Measurements from ENCODE around the gene FAF1. TPM values are rescaled to one million over a fixed set of nuclear protein-coding genes. Genes with fewer than 3 reads are reported as not detected.

Gene FAF1
- total and polyA plus RNA-seq, 2 of the 8 experiments (the other 6 are each of a cell fraction or from before 2014, with no cell fraction given): 10.8 to 65.9 TPM

DNA sequence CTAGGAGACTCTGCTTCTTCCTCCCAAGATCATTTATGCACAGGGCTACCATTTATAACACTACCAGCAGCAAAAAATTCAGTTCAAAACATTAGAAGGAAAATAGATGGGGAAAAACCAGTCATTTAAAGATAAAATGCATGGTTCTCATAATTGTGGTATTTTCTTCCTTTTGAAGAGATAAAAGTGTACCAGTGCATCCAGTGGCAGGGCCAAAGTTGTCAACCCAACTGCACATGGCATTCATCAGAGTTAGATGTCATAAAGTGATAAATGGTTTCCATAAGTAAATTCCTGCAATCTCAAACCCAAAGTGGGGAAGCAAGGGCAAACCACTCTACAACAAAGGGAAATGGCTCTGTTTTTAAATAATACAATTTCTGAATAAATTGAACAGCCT lies 417.7 kb downstream of the FAF1 start:
- Histone ChIP-seq H3K9me3 (ENCODE audit: insufficient read depth in 2 of 2, low read depth in 1 of 2, low read length in 1 of 2) (no peaks in the 10 kb centered on the region), H3K4me1 (replicated peaks in 1 of 4; ENCODE audit: control insufficient read depth in 3 of 4, insufficient read depth in 4 of 4, low read length in 3 of 4) (no peaks in the 10 kb centered on the region), H3K27ac (ENCODE audit: low read depth, low read length) (no peak overlapping the region), H3K9ac (replicated peaks in 1 of 4; ENCODE audit: extremely low read depth in 1 of 4, low read depth in 3 of 4, low read length in 3 of 4) (no peak overlapping the region), H3K79me1 (ENCODE audit: low read depth, low read length) (no peaks in the 10 kb centered on the region), H2AK5ac (ENCODE audit: low read depth, low read length) (no peak overlapping the region), H2BK20ac (ENCODE audit: low read length) (no peak overlapping the region), H3K18ac (ENCODE audit: extremely low read depth, low read length) (no peak overlapping the region), H3K23ac (ENCODE audit: insufficient read length) (no peak overlapping the region), H4K8ac (ENCODE audit: extremely low read depth, insufficient read depth, low read length) (no peak overlapping the region), H4K20me1 (replicated peaks in 1 of 2; ENCODE audit: control insufficient read depth in 1 of 2, insufficient read depth in 2 of 2, low read length in 2 of 2) (no peaks in the 10 kb centered on the region), H3K14ac (ENCODE audit: insufficient read length) (no peak overlapping the region), H2BK120ac (replicated peaks; ENCODE audit: low read depth, low read length) (no peak overlapping the region), H2BK12ac (ENCODE audit: low read depth, low read length) (no peak overlapping the region), H3K4ac (replicated peaks; ENCODE audit: insufficient read length, low read depth, low read length) (no peak overlapping the region), H4K91ac (replicated peaks; ENCODE audit: insufficient read length, low read length) (no peak overlapping the region), H3K23me2 (ENCODE audit: low read depth, low read length) (no peaks in the 10 kb centered on the region), H3K79me2 (ENCODE audit: control insufficient read depth in 1 of 2, insufficient read depth in 2 of 2, low read length in 2 of 2) (no peaks in the 10 kb centered on the region), H2BK5ac (ENCODE audit: low read depth, low read length) (no peak overlapping the region), H4K5ac (ENCODE audit: insufficient read length, low read depth, low read length) (no peak overlapping the region), H3K4me3 (ENCODE audit: extremely low read depth in 1 of 4, insufficient read depth in 2 of 4, low read depth in 3 of 4, low read length in 4 of 4) (no peak overlapping the region), H3K27me3 (replicated peaks in 1 of 4; ENCODE audit: control insufficient read depth in 3 of 4, extremely low read depth in 1 of 4, insufficient read depth in 3 of 4, low read length in 3 of 4) (no peaks in the 10 kb centered on the region), H2BK15ac (ENCODE audit: low read length) (no peak overlapping the region), H3K56ac (replicated peaks; ENCODE audit: insufficient read length, low read depth, low read length) (no peak overlapping the region), H3K4me2 (ENCODE audit: insufficient read depth in 1 of 2, low read depth in 2 of 2, low read length in 2 of 2) (no peak overlapping the region), H2AFZ (ENCODE audit: low read length) (no peak overlapping the region), H3K36me3 (ENCODE audit: control insufficient read depth in 2 of 4, insufficient read depth in 4 of 4, low read length in 3 of 4) (no peaks in the 10 kb centered on the region)
- DNase-seq (ENCODE audit: low read depth in 1 of 2, low spot score in 2 of 2) (no peak), FAIRE-seq (no peak)
- ChIA-PET POLR2A (ENCODE audit: partially characterized antibody) (no interaction called here), CTCF (ENCODE audit: partially characterized antibody) (no interaction called here)
- TF ChIP-seq, protein P1, sequence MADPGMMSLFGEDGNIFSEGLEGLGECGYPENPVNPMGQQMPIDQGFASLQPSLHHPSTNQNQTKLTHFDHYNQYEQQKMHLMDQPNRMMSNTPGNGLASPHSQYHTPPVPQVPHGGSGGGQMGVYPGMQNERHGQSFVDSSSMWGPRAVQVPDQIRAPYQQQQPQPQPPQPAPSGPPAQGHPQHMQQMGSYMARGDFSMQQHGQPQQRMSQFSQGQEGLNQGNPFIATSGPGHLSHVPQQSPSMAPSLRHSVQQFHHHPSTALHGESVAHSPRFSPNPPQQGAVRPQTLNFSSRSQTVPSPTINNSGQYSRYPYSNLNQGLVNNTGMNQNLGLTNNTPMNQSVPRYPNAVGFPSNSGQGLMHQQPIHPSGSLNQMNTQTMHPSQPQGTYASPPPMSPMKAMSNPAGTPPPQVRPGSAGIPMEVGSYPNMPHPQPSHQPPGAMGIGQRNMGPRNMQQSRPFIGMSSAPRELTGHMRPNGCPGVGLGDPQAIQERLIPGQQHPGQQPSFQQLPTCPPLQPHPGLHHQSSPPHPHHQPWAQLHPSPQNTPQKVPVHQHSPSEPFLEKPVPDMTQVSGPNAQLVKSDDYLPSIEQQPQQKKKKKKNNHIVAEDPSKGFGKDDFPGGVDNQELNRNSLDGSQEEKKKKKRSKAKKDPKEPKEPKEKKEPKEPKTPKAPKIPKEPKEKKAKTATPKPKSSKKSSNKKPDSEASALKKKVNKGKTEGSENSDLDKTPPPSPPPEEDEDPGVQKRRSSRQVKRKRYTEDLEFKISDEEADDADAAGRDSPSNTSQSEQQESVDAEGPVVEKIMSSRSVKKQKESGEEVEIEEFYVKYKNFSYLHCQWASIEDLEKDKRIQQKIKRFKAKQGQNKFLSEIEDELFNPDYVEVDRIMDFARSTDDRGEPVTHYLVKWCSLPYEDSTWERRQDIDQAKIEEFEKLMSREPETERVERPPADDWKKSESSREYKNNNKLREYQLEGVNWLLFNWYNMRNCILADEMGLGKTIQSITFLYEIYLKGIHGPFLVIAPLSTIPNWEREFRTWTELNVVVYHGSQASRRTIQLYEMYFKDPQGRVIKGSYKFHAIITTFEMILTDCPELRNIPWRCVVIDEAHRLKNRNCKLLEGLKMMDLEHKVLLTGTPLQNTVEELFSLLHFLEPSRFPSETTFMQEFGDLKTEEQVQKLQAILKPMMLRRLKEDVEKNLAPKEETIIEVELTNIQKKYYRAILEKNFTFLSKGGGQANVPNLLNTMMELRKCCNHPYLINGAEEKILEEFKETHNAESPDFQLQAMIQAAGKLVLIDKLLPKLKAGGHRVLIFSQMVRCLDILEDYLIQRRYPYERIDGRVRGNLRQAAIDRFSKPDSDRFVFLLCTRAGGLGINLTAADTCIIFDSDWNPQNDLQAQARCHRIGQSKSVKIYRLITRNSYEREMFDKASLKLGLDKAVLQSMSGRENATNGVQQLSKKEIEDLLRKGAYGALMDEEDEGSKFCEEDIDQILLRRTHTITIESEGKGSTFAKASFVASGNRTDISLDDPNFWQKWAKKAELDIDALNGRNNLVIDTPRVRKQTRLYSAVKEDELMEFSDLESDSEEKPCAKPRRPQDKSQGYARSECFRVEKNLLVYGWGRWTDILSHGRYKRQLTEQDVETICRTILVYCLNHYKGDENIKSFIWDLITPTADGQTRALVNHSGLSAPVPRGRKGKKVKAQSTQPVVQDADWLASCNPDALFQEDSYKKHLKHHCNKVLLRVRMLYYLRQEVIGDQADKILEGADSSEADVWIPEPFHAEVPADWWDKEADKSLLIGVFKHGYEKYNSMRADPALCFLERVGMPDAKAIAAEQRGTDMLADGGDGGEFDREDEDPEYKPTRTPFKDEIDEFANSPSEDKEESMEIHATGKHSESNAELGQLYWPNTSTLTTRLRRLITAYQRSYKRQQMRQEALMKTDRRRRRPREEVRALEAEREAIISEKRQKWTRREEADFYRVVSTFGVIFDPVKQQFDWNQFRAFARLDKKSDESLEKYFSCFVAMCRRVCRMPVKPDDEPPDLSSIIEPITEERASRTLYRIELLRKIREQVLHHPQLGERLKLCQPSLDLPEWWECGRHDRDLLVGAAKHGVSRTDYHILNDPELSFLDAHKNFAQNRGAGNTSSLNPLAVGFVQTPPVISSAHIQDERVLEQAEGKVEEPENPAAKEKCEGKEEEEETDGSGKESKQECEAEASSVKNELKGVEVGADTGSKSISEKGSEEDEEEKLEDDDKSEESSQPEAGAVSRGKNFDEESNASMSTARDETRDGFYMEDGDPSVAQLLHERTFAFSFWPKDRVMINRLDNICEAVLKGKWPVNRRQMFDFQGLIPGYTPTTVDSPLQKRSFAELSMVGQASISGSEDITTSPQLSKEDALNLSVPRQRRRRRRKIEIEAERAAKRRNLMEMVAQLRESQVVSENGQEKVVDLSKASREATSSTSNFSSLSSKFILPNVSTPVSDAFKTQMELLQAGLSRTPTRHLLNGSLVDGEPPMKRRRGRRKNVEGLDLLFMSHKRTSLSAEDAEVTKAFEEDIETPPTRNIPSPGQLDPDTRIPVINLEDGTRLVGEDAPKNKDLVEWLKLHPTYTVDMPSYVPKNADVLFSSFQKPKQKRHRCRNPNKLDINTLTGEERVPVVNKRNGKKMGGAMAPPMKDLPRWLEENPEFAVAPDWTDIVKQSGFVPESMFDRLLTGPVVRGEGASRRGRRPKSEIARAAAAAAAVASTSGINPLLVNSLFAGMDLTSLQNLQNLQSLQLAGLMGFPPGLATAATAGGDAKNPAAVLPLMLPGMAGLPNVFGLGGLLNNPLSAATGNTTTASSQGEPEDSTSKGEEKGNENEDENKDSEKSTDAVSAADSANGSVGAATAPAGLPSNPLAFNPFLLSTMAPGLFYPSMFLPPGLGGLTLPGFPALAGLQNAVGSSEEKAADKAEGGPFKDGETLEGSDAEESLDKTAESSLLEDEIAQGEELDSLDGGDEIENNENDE (IDR thresholded peaks at IDR 0.05; ENCODE audit: insufficient replicate concordance, low read length): no peak
- TF ChIP-seq ASH2L (IDR thresholded peaks at IDR 0.05; ENCODE audit: low read length): no peak

Data from H1 (cell line).